GM12873 (cell line): ENCODE results near the gene ABCC6.

Experiments
- TF ChIP-seq, protein P1 (sequence below): IDR thresholded peaks from 2 replicates; pipeline ENCODE4 v1.5.1; 2012; ENCODE audit warnings: low read depth, mild to moderate bottlenecking, moderate library complexity, low read length, control low read depth; ENCODE audit not compliant: insufficient read depth; ENCODE audit errors: missing control alignments

Gene ABCC6

DNA sequence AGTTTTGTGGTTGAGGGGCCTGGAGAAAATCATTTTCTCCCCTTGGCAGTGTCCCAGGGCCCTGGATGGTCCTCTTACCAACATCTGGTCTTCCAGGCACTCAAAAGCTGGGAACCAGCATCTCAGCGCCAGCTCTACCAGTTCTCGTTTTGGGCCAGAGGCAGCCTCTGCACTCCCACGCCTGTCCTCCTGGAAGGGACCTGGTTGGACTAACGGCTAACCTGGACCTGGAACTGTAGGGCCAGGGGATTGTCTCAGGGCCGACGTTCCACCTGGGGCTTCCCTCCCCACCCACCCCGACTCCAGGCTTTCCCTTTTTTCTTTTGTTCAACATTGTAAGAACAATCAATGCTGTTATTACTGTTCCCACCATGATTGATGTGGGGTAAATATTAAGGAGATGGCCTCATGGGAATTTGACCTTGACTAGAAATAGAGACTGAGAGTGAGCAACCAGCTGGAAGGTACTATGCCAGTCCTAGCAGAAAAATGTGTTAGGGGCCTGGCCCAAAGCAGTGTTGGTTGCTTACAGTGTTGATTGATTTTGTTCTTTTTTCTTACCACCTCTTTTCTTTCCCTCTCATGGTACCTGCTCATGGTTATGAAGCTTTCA is 81.4 kb downstream of the ABCC6 start:
- TF ChIP-seq, protein P1, sequence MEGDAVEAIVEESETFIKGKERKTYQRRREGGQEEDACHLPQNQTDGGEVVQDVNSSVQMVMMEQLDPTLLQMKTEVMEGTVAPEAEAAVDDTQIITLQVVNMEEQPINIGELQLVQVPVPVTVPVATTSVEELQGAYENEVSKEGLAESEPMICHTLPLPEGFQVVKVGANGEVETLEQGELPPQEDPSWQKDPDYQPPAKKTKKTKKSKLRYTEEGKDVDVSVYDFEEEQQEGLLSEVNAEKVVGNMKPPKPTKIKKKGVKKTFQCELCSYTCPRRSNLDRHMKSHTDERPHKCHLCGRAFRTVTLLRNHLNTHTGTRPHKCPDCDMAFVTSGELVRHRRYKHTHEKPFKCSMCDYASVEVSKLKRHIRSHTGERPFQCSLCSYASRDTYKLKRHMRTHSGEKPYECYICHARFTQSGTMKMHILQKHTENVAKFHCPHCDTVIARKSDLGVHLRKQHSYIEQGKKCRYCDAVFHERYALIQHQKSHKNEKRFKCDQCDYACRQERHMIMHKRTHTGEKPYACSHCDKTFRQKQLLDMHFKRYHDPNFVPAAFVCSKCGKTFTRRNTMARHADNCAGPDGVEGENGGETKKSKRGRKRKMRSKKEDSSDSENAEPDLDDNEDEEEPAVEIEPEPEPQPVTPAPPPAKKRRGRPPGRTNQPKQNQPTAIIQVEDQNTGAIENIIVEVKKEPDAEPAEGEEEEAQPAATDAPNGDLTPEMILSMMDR = no peak

DNA sequence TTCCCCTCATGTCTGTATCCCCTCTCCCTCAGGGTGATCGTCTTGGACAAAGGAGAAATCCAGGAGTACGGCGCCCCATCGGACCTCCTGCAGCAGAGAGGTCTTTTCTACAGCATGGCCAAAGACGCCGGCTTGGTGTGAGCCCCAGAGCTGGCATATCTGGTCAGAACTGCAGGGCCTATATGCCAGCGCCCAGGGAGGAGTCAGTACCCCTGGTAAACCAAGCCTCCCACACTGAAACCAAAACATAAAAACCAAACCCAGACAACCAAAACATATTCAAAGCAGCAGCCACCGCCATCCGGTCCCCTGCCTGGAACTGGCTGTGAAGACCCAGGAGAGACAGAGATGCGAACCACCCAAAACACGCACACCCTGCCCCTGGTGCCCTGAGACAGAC is 82.2 kb downstream of the ABCC6 start:
- TF ChIP-seq, protein P1 = no peak

DNA sequence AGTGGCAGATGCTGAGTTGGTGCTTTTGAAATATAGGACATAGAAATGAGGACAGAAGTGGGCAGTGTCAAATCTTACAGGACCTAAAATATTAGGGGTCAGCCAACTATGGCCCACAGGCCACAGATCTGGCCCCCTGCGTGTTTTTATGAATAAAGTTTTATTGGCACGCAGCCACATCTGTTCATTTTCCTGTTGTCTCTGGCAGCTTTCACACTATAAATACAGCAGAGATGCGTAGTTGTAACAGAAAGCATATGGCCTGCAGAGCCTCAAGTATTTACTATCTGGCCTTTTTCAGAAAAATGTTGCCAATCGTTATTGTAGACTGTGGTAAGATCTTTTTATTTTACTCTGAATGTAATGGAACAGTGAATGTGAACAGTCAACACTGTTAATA is 82.8 kb downstream of the ABCC6 start:
- TF ChIP-seq, protein P1 = no peak

DNA sequence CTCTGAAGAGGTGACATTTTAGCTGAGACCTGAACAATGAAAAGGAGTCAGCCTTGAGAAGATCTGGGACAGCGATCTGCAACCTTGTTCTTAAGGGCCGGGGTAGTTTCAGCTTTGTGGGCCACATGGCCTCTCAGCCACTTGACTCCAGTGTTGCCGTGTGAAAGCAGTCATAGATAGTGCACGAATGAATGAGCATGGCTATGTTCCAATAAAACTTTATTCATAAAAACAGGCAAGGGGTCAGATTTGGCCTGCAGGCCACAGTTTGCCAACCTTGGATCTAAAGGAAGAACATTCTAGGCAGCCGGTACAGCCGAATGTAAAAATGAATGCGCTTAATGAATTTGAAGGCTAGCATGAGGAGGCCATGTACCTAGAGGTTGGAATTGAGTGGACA is 83.5 kb downstream of the ABCC6 start:
- TF ChIP-seq, protein P1 = no peak

DNA sequence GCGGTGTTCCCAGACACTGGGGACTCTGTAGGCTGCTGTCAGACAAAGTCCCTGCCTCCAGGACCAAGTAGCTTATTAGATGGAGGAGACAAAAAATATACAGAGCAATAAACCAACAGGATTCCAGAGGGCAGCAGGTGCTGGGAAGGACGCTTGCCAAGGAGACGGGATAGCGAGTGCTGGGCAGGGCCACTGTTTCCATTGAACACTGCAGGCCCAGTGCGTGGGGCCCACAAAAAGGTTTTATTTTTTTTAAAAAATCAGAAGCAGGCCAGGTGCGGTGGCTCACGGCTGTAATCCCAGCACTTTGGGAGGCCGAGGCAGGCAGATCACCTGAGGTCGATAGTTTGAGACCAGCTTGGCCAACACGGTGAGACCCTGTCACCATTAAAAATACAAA is 84.2 kb downstream of the ABCC6 start:
- TF ChIP-seq, protein P1 = no peak

DNA sequence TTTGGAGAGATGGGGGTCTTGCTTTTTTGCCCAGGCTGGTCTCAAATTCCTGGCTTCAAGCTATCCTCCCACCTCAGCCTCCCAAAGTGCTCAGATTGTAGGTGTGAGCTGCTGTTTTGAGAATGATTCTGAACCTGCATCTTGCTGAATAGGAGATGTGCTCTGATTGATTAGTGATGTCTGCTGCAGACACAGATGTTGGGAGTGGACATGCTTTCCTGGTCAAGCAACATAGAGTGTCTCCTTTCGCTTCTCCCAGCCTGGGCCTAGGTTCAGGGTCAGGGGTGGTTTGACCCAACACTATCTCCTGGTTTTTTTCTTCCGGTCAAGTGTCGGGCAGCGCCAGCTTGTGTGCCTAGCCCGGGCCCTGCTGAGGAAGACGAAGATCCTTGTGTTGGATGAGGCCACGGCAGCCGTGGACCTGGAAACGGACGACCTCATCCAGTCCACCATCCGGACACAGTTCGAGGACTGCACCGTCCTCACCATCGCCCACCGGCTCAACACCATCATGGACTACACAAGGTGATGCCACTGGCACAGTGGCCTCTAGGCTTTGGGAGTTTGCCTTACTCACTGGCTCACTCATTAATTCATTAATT is 85.2 kb downstream of the ABCC6 start:
- TF ChIP-seq, protein P1 = no peak

DNA sequence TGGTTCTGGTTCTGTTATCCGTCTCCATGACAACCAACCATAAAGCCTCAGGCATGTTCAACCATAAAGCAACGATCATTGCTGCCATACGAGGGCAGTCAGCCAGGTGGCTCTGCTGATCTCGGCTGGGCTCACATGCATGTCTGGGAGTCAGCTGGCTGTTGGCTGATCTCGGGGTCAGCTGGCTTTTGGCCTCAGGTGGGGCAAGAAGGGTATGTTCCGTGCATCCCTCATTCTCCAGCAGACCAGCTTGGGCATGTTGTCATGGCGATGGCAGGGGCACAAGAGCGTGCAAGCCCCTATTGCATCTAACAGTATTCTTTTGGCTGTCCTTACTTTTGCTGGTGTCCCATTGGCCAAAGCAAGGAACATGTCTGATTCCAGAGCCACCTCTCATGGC is 86.2 kb downstream of the ABCC6 start:
- TF ChIP-seq, protein P1 = no peak

DNA sequence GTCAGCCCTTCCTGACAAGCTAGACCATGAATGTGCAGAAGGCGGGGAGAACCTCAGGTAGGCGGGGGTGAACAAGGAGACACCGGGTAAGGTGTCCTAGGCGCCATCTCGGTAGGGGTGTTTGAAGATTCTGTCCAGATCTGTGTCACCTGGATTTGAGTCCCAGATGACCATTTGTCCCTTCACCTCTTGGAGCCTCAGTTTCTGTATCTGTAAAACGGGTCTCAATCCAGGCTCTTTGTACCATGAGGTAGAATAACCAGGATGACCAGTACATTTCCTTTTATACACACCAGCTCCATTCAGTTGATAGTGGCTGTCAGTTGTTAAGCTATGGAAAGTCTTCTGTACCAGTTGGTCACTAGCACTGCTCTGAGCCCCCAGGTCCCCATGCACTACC is 86.7 kb downstream of the ABCC6 start:
- TF ChIP-seq, protein P1 = no peak
